ENCODE results near the gene CNPY2.
A peak's percentile ranks its signal among the peaks of the same experiment; 100 is the strongest.
"Not testable (repeated sequence)": the region's sequence is repeated elsewhere in the genome, so short reads cannot be mapped to it uniquely, and the experiment has no call there.

The CNPY2 gene

GRCh38 chr12:56297400-56297799 lies 18.4 kb downstream of the CNPY2 start:
- no peak for DNase-seq (ENCODE audit: low read depth)

GRCh38 chr12:56296295-56296694 lies 19.5 kb downstream of the CNPY2 start:
- DNase-seq (ENCODE audit: low read depth) = peak; percentile 31

- no peak for DNase-seq (ENCODE audit: low read depth)
These were observed 22.0 kb downstream of the CNPY2 start for GRCh38 chr12:56293795-56294194.

GRCh38 chr12:56288705-56289387 lies 26.9 kb downstream of the CNPY2 start:
- DNase-seq (ENCODE audit: low read depth) = no peak

GRCh38 chr12:56286044-56286830 lies 29.6 kb downstream of the CNPY2 start:
- peak; percentile 37 for DNase-seq (ENCODE audit: low read depth)

- DNase-seq (ENCODE audit: low read depth) = not testable (repeated sequence)
These were observed 31.5 kb downstream of the CNPY2 start for GRCh38 chr12:56284263-56284662.

GRCh38 chr12:56282579-56282978 lies 33.2 kb downstream of the CNPY2 start:
- DNase-seq (ENCODE audit: low read depth) = no peak

GRCh38 chr12:56282030-56282429 lies 33.8 kb downstream of the CNPY2 start:
- DNase-seq (ENCODE audit: low read depth) = no peak

- DNase-seq (ENCODE audit: low read depth) = no peak
These were observed 34.9 kb downstream of the CNPY2 start for GRCh38 chr12:56280849-56281248.

- DNase-seq (ENCODE audit: low read depth) = no peak
These were observed 36.9 kb downstream of the CNPY2 start for GRCh38 chr12:56278905-56279304.

- no peak for DNase-seq (ENCODE audit: low read depth)
These were observed 41.5 kb downstream of the CNPY2 start for GRCh38 chr12:56274299-56274698.

- DNase-seq (ENCODE audit: low read depth) = not testable (repeated sequence)
These were observed 43.3 kb downstream of the CNPY2 start for GRCh38 chr12:56272468-56272867.

- peak; percentile 52 for DNase-seq (ENCODE audit: low read depth)
These were observed 44.8 kb downstream of the CNPY2 start for GRCh38 chr12:56271031-56271430.

- no peak for DNase-seq (ENCODE audit: low read depth)
These were observed 48.2 kb downstream of the CNPY2 start for GRCh38 chr12:56267443-56268071.

- DNase-seq (ENCODE audit: low read depth) = peak; percentile 88
These were observed 48.9 kb downstream of the CNPY2 start, which contains the start of gene COQ10A for GRCh38 chr12:56266693-56267442. Gene COQ10A (plus strand): TSS chr12:56266942. CDS start chr12:56267119, 177 bp downstream.

- DNase-seq (ENCODE audit: low read depth) = not testable (repeated sequence)
These were observed 49.6 kb downstream of the CNPY2 start for GRCh38 chr12:56266068-56266692.

GRCh38 chr12:56262955-56263354 lies 52.8 kb downstream of the CNPY2 start:
- DNase-seq (ENCODE audit: low read depth) = not testable (repeated sequence)

GRCh38 chr12:56261503-56262232 lies 54.1 kb downstream of the CNPY2 start:
- peak; percentile 81 for DNase-seq (ENCODE audit: low read depth)

- no peak for DNase-seq (ENCODE audit: low read depth)
These were observed 54.9 kb downstream of the CNPY2 start for GRCh38 chr12:56260921-56261320.

GRCh38 chr12:56260380-56260779 lies 55.4 kb downstream of the CNPY2 start:
- DNase-seq (ENCODE audit: low read depth) = no peak
